SK-N-SH treated with all-trans-retinoic acid at 6 μM for 48 hours (cell line): ENCODE results near the gene RIN3.
"Not testable (repeated sequence)": the region's sequence is repeated elsewhere in the genome, so short reads cannot be mapped to it uniquely, and the experiment has no call there.

Experiments
- ARNTL ChIP-seq: fragments of 450-650 bp; formaldehyde crosslinking; IDR thresholded peaks from 2 replicates; pipeline ENCODE4 v1.5.0; 2020; ENCODE audit warnings: low read depth, mild to moderate bottlenecking, moderate library complexity, borderline replicate concordance
- ZFP3 ChIP-seq: fragments of 250-450 bp; sonication (Bioruptor Pico); IDR thresholded peaks from 2 replicates; pipeline ENCODE4 v1.5.0; 2020; ENCODE audit warnings: mild to moderate bottlenecking, moderate library complexity
- ZFP30 ChIP-seq: fragments of 450-650 bp; formaldehyde crosslinking; IDR thresholded peaks from 2 replicates; pipeline ENCODE4 v1.5.0; 2022; ENCODE audit warnings: mild to moderate bottlenecking, moderate library complexity
- TF ChIP-seq, protein P1 (sequence below): fragments of 250-450 bp; sonication (Bioruptor Pico); IDR thresholded peaks from 2 replicates; pipeline ENCODE4 v1.8.0; 2020; ENCODE audit warnings: mild to moderate bottlenecking, moderate library complexity, borderline replicate concordance
- TF ChIP-seq, protein P2 (sequence below): fragments of 250-450 bp; sonication (Bioruptor Pico); IDR thresholded peaks from 2 replicates; pipeline ENCODE4 v1.5.0; 2020; ENCODE audit warnings: mild to moderate bottlenecking, moderate library complexity

DNA sequence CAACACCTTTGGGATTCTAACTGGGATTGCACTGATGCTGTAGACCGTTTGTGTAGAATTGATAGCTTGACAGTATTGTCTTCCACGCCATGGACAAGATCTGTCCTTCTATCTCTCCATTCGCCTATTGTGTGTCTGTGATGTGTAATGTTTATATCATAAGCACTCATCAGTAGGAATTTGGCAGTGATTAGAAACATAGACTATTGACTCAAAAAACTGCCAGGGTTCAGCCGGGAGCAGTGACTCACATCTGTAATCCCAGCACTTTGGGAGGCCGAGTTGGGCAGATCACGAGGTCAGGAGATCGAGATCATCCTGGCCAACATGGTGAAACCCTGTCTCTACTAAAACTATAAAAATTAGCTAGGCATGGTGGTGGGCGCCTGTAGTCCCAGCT, 22.6 kb downstream of the RIN3 start:
- not testable (repeated sequence) for TF ChIP-seq ZFP3 (CRISPR knock-in tag); ARNTL (CRISPR knock-in tag); ZFP30
- TF ChIP-seq, protein P1, sequence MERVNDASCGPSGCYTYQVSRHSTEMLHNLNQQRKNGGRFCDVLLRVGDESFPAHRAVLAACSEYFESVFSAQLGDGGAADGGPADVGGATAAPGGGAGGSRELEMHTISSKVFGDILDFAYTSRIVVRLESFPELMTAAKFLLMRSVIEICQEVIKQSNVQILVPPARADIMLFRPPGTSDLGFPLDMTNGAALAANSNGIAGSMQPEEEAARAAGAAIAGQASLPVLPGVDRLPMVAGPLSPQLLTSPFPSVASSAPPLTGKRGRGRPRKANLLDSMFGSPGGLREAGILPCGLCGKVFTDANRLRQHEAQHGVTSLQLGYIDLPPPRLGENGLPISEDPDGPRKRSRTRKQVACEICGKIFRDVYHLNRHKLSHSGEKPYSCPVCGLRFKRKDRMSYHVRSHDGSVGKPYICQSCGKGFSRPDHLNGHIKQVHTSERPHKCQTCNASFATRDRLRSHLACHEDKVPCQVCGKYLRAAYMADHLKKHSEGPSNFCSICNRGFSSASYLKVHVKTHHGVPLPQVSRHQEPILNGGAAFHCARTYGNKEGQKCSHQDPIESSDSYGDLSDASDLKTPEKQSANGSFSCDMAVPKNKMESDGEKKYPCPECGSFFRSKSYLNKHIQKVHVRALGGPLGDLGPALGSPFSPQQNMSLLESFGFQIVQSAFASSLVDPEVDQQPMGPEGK: not testable (repeated sequence)
- TF ChIP-seq, protein P2, sequence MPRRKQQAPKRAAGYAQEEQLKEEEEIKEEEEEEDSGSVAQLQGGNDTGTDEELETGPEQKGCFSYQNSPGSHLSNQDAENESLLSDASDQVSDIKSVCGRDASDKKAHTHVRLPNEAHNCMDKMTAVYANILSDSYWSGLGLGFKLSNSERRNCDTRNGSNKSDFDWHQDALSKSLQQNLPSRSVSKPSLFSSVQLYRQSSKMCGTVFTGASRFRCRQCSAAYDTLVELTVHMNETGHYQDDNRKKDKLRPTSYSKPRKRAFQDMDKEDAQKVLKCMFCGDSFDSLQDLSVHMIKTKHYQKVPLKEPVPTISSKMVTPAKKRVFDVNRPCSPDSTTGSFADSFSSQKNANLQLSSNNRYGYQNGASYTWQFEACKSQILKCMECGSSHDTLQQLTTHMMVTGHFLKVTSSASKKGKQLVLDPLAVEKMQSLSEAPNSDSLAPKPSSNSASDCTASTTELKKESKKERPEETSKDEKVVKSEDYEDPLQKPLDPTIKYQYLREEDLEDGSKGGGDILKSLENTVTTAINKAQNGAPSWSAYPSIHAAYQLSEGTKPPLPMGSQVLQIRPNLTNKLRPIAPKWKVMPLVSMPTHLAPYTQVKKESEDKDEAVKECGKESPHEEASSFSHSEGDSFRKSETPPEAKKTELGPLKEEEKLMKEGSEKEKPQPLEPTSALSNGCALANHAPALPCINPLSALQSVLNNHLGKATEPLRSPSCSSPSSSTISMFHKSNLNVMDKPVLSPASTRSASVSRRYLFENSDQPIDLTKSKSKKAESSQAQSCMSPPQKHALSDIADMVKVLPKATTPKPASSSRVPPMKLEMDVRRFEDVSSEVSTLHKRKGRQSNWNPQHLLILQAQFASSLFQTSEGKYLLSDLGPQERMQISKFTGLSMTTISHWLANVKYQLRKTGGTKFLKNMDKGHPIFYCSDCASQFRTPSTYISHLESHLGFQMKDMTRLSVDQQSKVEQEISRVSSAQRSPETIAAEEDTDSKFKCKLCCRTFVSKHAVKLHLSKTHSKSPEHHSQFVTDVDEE (CRISPR knock-in tag): not testable (repeated sequence)
